Panc1 (cell line): ENCODE data around the gene MIA2. TPM values are rescaled to one million over a fixed set of nuclear protein-coding genes. Genes with fewer than 3 reads are reported as not detected.

Experiments used
- ATAC-seq: fragments of 200-7000 bp; cut with Tn5 transposase; 2 replicates; pipeline ENCODE4 v1.9.1; 2020; ENCODE audit warnings: mild to moderate bottlenecking, moderate library complexity
- Bru-seq: library from RNA; stranded (reverse); fragments of 400-500 nt; gene quantifications from one replicate; lab custom pipeline; 2021; lab: Mats Ljungman, UMichigan
- BruChase-seq, 2 experiments: library from RNA; stranded (reverse); fragments of 400-500 nt; gene quantifications; one replicate each; lab custom pipeline; 2021; lab: Mats Ljungman, UMichigan
- BruUV-seq: library from RNA; stranded (reverse); fragments of 400-500 nt; replicated peaks from 2 replicates; lab custom pipeline; 2021; lab: Mats Ljungman, UMichigan
- CTCF ChIA-PET: fragments of 300-600 bp; sonication (Branson Sonifier 250); formaldehyde crosslinking; loops from one replicate; lab custom pipeline; 2022; ENCODE audit warnings: antibody characterized with exemption; lab: Charles Lee
- POLR2A ChIA-PET: fragments of 300-600 bp; sonication (Branson Sonifier 250); formaldehyde crosslinking; loops from one replicate; lab custom pipeline; 2022; ENCODE audit warnings: antibody characterized with exemption; lab: Charles Lee
- DNase-seq: peaks from one replicate; pipeline ENCODE4 v3.0.0-alpha.2; 2010; ENCODE audit warnings: low read depth, low spot score
- H3K27ac ChIP-seq: 2 replicates; pipeline ENCODE4 v1.5.1; 2011; ENCODE audit warnings: mild to moderate bottlenecking, low read length, inconsistent platforms
- H3K27me3 ChIP-seq: fragments of 200-500 bp; sonication (Bioruptor generic); 2 replicates; pipeline ENCODE4 v1.6.0; 2014; ENCODE audit warnings: low read length, inconsistent platforms; ENCODE audit not compliant: control insufficient read depth, insufficient read depth
- H3K36me3 ChIP-seq: fragments of 200-500 bp; sonication (Bioruptor generic); 2 replicates; pipeline ENCODE4 v1.5.1; 2014; ENCODE audit warnings: inconsistent platforms, mild to moderate bottlenecking, low read length, moderate library complexity; ENCODE audit not compliant: control insufficient read depth, insufficient read depth
- H3K4me1 ChIP-seq: 2 replicates; pipeline ENCODE4 v1.5.1; 2011; ENCODE audit warnings: inconsistent platforms, mild to moderate bottlenecking, low read length, moderate library complexity; ENCODE audit not compliant: control insufficient read depth, insufficient read depth
- H3K4me3 ChIP-seq, 2 experiments: 2 replicates each; pipeline ENCODE4 v1.5.1; 2011 to 2012; ENCODE audit warnings: low read depth in 2 of 2, low read length in 2 of 2, mild to moderate bottlenecking in 2 of 2, inconsistent platforms in 1 of 2, moderate library complexity in 1 of 2
- H3K9me3 ChIP-seq: fragments of 200-500 bp; sonication (Bioruptor generic); 2 replicates; pipeline ENCODE4 v1.5.1; 2014; ENCODE audit warnings: low read depth, mild to moderate bottlenecking, inconsistent platforms, low read length, moderate library complexity; ENCODE audit not compliant: control insufficient read depth, insufficient read depth
- POLR2AphosphoS5 ChIP-seq: IDR thresholded peaks from 2 replicates; pipeline ENCODE4 v1.6.1; 2012; ENCODE audit warnings: mild to moderate bottlenecking, low read depth, low read length, moderate library complexity
- REST ChIP-seq, 2 experiments: IDR thresholded peaks; 2 replicates each; pipeline ENCODE4 v1.6.1; 2011 to 2012; ENCODE audit warnings: low read depth in 2 of 2, control low read depth in 1 of 2, low read length in 1 of 2, mild to moderate bottlenecking in 1 of 2, moderate library complexity in 1 of 2; ENCODE audit not compliant: insufficient read depth in 1 of 2
- SIN3A ChIP-seq: IDR thresholded peaks from 2 replicates; pipeline ENCODE4 v1.6.1; 2012; ENCODE audit warnings: low read depth, mild to moderate bottlenecking, low read length, moderate library complexity, borderline replicate concordance; ENCODE audit not compliant: insufficient read depth
- TCF7L2 ChIP-seq: IDR thresholded peaks from 2 replicates; pipeline ENCODE4 v1.6.1; 2011; ENCODE audit warnings: mild to moderate bottlenecking, low read depth, low read length, inconsistent platforms
- in situ Hi-C: cut with HindIII; loops from 2 replicates; pipeline ENCODE4 v1.10.0; 2016; ENCODE audit warnings: low sequenced_read_pairs, low pct_unique_long_range_greater_than_20kb
- intact Hi-C: fragments of 100-400 bp; cut with micrococcal nuclease; formaldehyde crosslinking; loops from one replicate; pipeline ENCODE4 v1.10.0; 2022; ENCODE audit not compliant: unreplicated experiment
- long read RNA-seq: library from polyadenylated mRNA; unstranded; transcript quantifications from one replicate; pipeline ENCODE4 v2.0.0, GENCODE V29; 2021; ENCODE audit not compliant: unreplicated experiment
- polyA plus RNA-seq: library from polyadenylated mRNA; unstranded; fragments of >200 nt; gene quantifications from one replicate; pipeline ENCODE4 v1.2.1, GENCODE V29; 2012; ENCODE audit warnings: missing spikeins; ENCODE audit not compliant: insufficient read length
- total RNA-seq: library from RNA; stranded (reverse); gene quantifications from one replicate; pipeline ENCODE4 v1.2.1, GENCODE V29; 2021; ENCODE audit not compliant: unreplicated experiment
- TF ChIP-seq, protein P1 (sequence below): fragments of 450-650 bp; IDR thresholded peaks from 2 replicates; pipeline ENCODE4 v1.5.1; 2017; ENCODE audit warnings: mild to moderate bottlenecking

The MIA2 gene
- total RNA-seq (19.2 TPM), Bru-seq, nascent RNA (percentile 74 among the genes with signal in this experiment), BruChase-seq, experiment 1, labeled RNA remaining after a 2-hour chase (percentile 64 among the genes with signal in this experiment), BruChase-seq, experiment 2, labeled RNA remaining after a 6-hour chase (percentile 67 among the genes with signal in this experiment)
- polyA plus RNA-seq = 7.4 TPM
- long read RNA-seq, partial matches to known transcripts = 1 of 44 reads
- long read RNA-seq, other reads (novel, unspliced or antisense) = 43 of 44 reads

GRCh38 chr14:39233680-39234326 is at the start of gene MIA2:
Gene MIA2, plus strand, starts transcription at chr14:39233915. Its CDS starts 200 bp downstream, at chr14:39234115.
- intact Hi-C loops (loop anchor here (5.0 kb wide), 2 partner anchors 133 to 198 kb away; partner anchors contain the start of gene FBXO33), in situ Hi-C loops (no loop called here)
- BruUV-seq = no TSS peak
- H3K36me3 ChIP-seq = no peaks in the 10 kb centered on the region
- DNase-seq (no peak), ATAC-seq (no peak)
- TF ChIP-seq SIN3A = no peak
- no peak for TF ChIP-seq POLR2AphosphoS5
- TF ChIP-seq, protein P1, sequence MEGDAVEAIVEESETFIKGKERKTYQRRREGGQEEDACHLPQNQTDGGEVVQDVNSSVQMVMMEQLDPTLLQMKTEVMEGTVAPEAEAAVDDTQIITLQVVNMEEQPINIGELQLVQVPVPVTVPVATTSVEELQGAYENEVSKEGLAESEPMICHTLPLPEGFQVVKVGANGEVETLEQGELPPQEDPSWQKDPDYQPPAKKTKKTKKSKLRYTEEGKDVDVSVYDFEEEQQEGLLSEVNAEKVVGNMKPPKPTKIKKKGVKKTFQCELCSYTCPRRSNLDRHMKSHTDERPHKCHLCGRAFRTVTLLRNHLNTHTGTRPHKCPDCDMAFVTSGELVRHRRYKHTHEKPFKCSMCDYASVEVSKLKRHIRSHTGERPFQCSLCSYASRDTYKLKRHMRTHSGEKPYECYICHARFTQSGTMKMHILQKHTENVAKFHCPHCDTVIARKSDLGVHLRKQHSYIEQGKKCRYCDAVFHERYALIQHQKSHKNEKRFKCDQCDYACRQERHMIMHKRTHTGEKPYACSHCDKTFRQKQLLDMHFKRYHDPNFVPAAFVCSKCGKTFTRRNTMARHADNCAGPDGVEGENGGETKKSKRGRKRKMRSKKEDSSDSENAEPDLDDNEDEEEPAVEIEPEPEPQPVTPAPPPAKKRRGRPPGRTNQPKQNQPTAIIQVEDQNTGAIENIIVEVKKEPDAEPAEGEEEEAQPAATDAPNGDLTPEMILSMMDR = no peak
- TF ChIP-seq TCF7L2 = no peak
- no peak for TF ChIP-seq REST (IDR thresholded peaks at IDR 0.05; ENCODE audit: insufficient read depth in 1 of 2, low read depth in 2 of 2, low read length in 1 of 2)
- ChIA-PET CTCF (no interaction called here), POLR2A (no interaction called here)
- no peaks in the 10 kb centered on the region for H3K9me3 ChIP-seq
- H3K4me3 ChIP-seq = no peak within 1 kb of the TSS
- H3K4me1 ChIP-seq = 0 out of 2 replicates have a peak, but pooled peaks cover 3% of the 10 kb centered on the region
- no peaks in the 10 kb centered on the region for H3K27me3 ChIP-seq
- H3K27ac ChIP-seq = no peak within 1 kb of the TSS

- no peak for ATAC-seq
- peaks cover 34% of the 10 kb centered on the region for H3K36me3 ChIP-seq
- intact Hi-C loops (loop anchor here (10.0 kb wide), 1 partner anchor 80 kb away; no protein-coding TSS in a partner anchor), in situ Hi-C loops (no loop called here)
- no peak overlapping the region for H3K4me3 ChIP-seq
- H3K27ac ChIP-seq = no peak overlapping the region
- H3K27me3 ChIP-seq = no peaks in the 10 kb centered on the region
- CTCF ChIA-PET = no interaction called here
- H3K4me1 ChIP-seq = peaks cover 5% of the 10 kb centered on the region
- no peaks in the 10 kb centered on the region for H3K9me3 ChIP-seq
- TF ChIP-seq SIN3A = no peak
- peak; percentile 28; the same call in 1 of the 2 replicates for TF ChIP-seq POLR2AphosphoS5
- TF ChIP-seq, protein P1 = no peak
- TF ChIP-seq TCF7L2 = no peak
- POLR2A ChIA-PET = interaction anchor here (0.6 to 0.7 kb wide), 2 partner anchors 72 to 84 kb away, joined by 4 to 6 read pairs; no protein-coding TSS in a partner anchor
- no TSS peak for BruUV-seq
- no peak for DNase-seq
Observed at GRCh38 chr14:39184628-39185255, 49.0 kb upstream of the MIA2 start.
